Ovary (tissue), 3 donors: ENCODE results near the gene GPR158.

Experiments used
- EP300 ChIP-seq: sonication (generic); formaldehyde crosslinking; IDR thresholded peaks from one replicate; pipeline ENCODE4 v1.6.1; 2017; ENCODE audit warnings: antibody characterized with exemption
- TF ChIP-seq, protein P1 (sequence below), 3 donors: fragments of 450-650 bp in 2 of 3; fragments of 200-600 bp in 1 of 3; IDR thresholded peaks; one replicate each; pipeline versions ENCODE4 v1.5.1 to v1.8.0; 2016 to 2022; ENCODE audit warnings: antibody characterized with exemption in 3 of 3, mild to moderate bottlenecking in 1 of 3
- donor health status: DM: no; HTN: no; CAD: no.

DNA sequence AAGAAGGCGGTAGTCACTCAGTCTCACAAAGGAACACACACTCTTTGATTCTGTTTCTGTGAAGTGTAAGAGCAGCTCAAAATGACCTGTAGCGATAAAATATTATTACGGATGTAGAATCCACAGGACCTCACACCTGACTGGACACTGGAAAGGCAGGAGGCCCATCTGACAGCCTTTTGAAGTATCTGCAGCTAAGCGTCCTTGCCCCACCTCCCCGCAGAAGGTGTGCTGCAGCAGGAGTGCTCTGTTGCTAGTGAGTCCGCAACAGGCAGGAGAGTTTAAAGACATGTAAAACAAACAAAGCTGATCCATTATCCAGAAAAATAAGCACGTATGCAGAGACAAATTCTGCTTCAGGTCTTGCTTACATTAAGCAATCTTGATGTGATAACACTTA lies 355.5 kb downstream of the GPR158 start:
- no peak for TF ChIP-seq EP300
- TF ChIP-seq, protein P1, sequence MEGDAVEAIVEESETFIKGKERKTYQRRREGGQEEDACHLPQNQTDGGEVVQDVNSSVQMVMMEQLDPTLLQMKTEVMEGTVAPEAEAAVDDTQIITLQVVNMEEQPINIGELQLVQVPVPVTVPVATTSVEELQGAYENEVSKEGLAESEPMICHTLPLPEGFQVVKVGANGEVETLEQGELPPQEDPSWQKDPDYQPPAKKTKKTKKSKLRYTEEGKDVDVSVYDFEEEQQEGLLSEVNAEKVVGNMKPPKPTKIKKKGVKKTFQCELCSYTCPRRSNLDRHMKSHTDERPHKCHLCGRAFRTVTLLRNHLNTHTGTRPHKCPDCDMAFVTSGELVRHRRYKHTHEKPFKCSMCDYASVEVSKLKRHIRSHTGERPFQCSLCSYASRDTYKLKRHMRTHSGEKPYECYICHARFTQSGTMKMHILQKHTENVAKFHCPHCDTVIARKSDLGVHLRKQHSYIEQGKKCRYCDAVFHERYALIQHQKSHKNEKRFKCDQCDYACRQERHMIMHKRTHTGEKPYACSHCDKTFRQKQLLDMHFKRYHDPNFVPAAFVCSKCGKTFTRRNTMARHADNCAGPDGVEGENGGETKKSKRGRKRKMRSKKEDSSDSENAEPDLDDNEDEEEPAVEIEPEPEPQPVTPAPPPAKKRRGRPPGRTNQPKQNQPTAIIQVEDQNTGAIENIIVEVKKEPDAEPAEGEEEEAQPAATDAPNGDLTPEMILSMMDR (IDR thresholded peaks at IDR 0.05), result no peak
